Medulla oblongata (tissue), 1 donor: ENCODE measurements around the gene DLEC1.
"Not testable (repeated sequence)": the region's sequence is repeated elsewhere in the genome, so short reads cannot be mapped to it uniquely, and the experiment has no call there.

Source experiments
- DNase-seq: peaks from one replicate; pipeline ENCODE4 v3.0.0-alpha.2; 2015; ENCODE audit errors: extremely low spot score

Gene DLEC1

GRCh38 chr3:38119821-38120692 is 81.0 kb downstream of the DLEC1 start:
- no peak for DNase-seq

GRCh38 chr3:38120693-38121450 is 81.9 kb downstream of the DLEC1 start:
- DNase-seq: no peak

- no peak for DNase-seq
These were observed 82.4 kb downstream of the DLEC1 start for GRCh38 chr3:38121451-38121831.

GRCh38 chr3:38121832-38122461 is 82.9 kb downstream of the DLEC1 start:
- no peak for DNase-seq

- DNase-seq: no peak
These were observed 83.8 kb downstream of the DLEC1 start for GRCh38 chr3:38122712-38123290.

- no peak for DNase-seq
These were observed 85.5 kb downstream of the DLEC1 start for GRCh38 chr3:38124324-38125122.

GRCh38 chr3:38125305-38126120 is 86.5 kb downstream of the DLEC1 start:
- DNase-seq: no peak

- no peak for DNase-seq
These were observed 87.3 kb downstream of the DLEC1 start for GRCh38 chr3:38126121-38126892.

GRCh38 chr3:38127611-38128302 is 88.7 kb downstream of the DLEC1 start:
- DNase-seq: no peak

- DNase-seq: no peak
These were observed 89.3 kb downstream of the DLEC1 start for GRCh38 chr3:38128303-38128655.

- no peak for DNase-seq
These were observed 90.0 kb downstream of the DLEC1 start for GRCh38 chr3:38129058-38129457.

- no peak for DNase-seq
These were observed 91.6 kb downstream of the DLEC1 start for GRCh38 chr3:38130631-38131065.

- no peak for DNase-seq
These were observed 92.8 kb downstream of the DLEC1 start for GRCh38 chr3:38131621-38132369.

GRCh38 chr3:38133209-38133556 is 94.2 kb downstream of the DLEC1 start:
- no peak for DNase-seq

- no peak for DNase-seq
These were observed 94.8 kb downstream of the DLEC1 start for GRCh38 chr3:38133557-38134405.

GRCh38 chr3:38134517-38135143 is 95.6 kb downstream of the DLEC1 start:
- DNase-seq: not testable (repeated sequence)
